Trophoblast cell (in vitro differentiated cells and primary cell): ENCODE measurements around the gene SLCO2A1.

Source experiments
- DNase-seq, 2 donors: peaks; one replicate each; pipeline ENCODE4 v3.0.0-alpha.2; 2016
- H2AFZ ChIP-seq: 2 replicates; pipeline ENCODE4 v1.6.1; 2013; ENCODE audit warnings: low read length, moderate library complexity, mild to moderate bottlenecking; ENCODE audit not compliant: insufficient read depth, poor library complexity
- H2AK5ac ChIP-seq: 2 replicates; pipeline ENCODE4 v1.6.1; 2013; ENCODE audit warnings: mild to moderate bottlenecking, low read length
- H2BK120ac ChIP-seq: 2 replicates; pipeline ENCODE4 v1.6.1; 2013; ENCODE audit warnings: low read length, mild to moderate bottlenecking, moderate library complexity; ENCODE audit not compliant: insufficient read depth, poor library complexity
- H2BK12ac ChIP-seq: 2 replicates; pipeline ENCODE4 v1.6.1; 2013; ENCODE audit warnings: mild to moderate bottlenecking, low read length, moderate library complexity
- H2BK5ac ChIP-seq: 2 replicates; pipeline ENCODE4 v1.6.1; 2013; ENCODE audit warnings: low read length, low read depth, moderate library complexity, mild to moderate bottlenecking; ENCODE audit not compliant: poor library complexity
- H3K14ac ChIP-seq: 2 replicates; pipeline ENCODE4 v1.6.1; 2013; ENCODE audit warnings: mild to moderate bottlenecking, low read length
- H3K18ac ChIP-seq: 2 replicates; pipeline ENCODE4 v1.6.1; 2013; ENCODE audit warnings: mild to moderate bottlenecking, low read length
- H3K23ac ChIP-seq: 2 replicates; pipeline ENCODE4 v1.6.1; 2013; ENCODE audit warnings: low read length
- H3K27ac ChIP-seq: 2 replicates; pipeline ENCODE4 v1.5.1; 2013; ENCODE audit warnings: low read depth, mild to moderate bottlenecking, inconsistent platforms, low read length, moderate library complexity
- H3K27me3 ChIP-seq: 2 replicates; pipeline ENCODE4 v1.6.1; 2013; ENCODE audit warnings: inconsistent platforms, mild to moderate bottlenecking, low read length, moderate library complexity; ENCODE audit not compliant: insufficient read depth
- H3K36me3 ChIP-seq, 2 experiments: 1 replicate in 1 of 2; 2 replicates in 1 of 2; pipeline ENCODE4 v1.6.1; 2013; ENCODE audit warnings: low read length in 2 of 2, mild to moderate bottlenecking in 2 of 2, moderate library complexity in 1 of 2; ENCODE audit not compliant: insufficient read depth in 2 of 2, control insufficient read depth in 1 of 2
- H3K4ac ChIP-seq: 2 replicates; pipeline ENCODE4 v1.6.1; 2013; ENCODE audit warnings: low read depth, mild to moderate bottlenecking, low read length, moderate library complexity
- H3K4me1 ChIP-seq, 2 experiments: 1 replicate in 1 of 2; 2 replicates in 1 of 2; pipeline ENCODE4 v1.6.1; 2013; ENCODE audit warnings: low read length in 2 of 2, mild to moderate bottlenecking in 2 of 2, moderate library complexity in 1 of 2; ENCODE audit not compliant: insufficient read depth in 2 of 2, control insufficient read depth in 1 of 2
- H3K4me2 ChIP-seq: 2 replicates; pipeline ENCODE4 v1.6.1; 2013; ENCODE audit warnings: inconsistent platforms, mild to moderate bottlenecking, low read length, moderate library complexity
- H3K4me3 ChIP-seq: 2 replicates; pipeline ENCODE4 v1.5.1; 2013; ENCODE audit warnings: mild to moderate bottlenecking, low read depth, low read length, inconsistent platforms
- H3K79me1 ChIP-seq: one replicate; pipeline ENCODE4 v1.6.1; 2013; ENCODE audit warnings: low read length
- H3K79me2 ChIP-seq: 2 replicates; pipeline ENCODE4 v1.6.1; 2013; ENCODE audit warnings: low read length, mild to moderate bottlenecking; ENCODE audit not compliant: control insufficient read depth, insufficient read depth, poor library complexity
- H3K9ac ChIP-seq: 2 replicates; pipeline ENCODE4 v1.6.1; 2013; ENCODE audit warnings: mild to moderate bottlenecking, low read length
- H3K9me3 ChIP-seq: 2 replicates; pipeline ENCODE4 v1.6.1; 2013; ENCODE audit warnings: low read depth, mild to moderate bottlenecking, control low read depth, inconsistent platforms, low read length; ENCODE audit not compliant: insufficient read depth
- H4K12ac ChIP-seq: 2 replicates; pipeline ENCODE4 v1.6.1; 2013; ENCODE audit warnings: low read depth, mild to moderate bottlenecking, low read length, moderate library complexity
- H4K8ac ChIP-seq: 2 replicates; pipeline ENCODE4 v1.6.1; 2013; ENCODE audit warnings: low read depth, mild to moderate bottlenecking, low read length, moderate library complexity
- H4K91ac ChIP-seq: one replicate; pipeline ENCODE4 v1.6.1; 2013; ENCODE audit warnings: low read depth, mild to moderate bottlenecking, low read length, moderate library complexity
- WGBS: extraction: QIAGEN DNeasy Blood & Tissue Kit; methylation state at CpG from one replicate; pipeline ENCODE4 v1.1.7; 2013; ENCODE audit warnings: missing lambda C conversion rate; ENCODE audit not compliant: insufficient read length, insufficient coverage; ENCODE audit errors: extremely low coverage; 5-methylcytosine and 5-hydroxymethylcytosine counted together

The SLCO2A1 gene

GRCh38 chr3:133880287-133880686, 149.4 kb downstream of the SLCO2A1 start:
- H3K18ac ChIP-seq, result no peak overlapping the region
- H4K91ac ChIP-seq, result no peak overlapping the region
- H3K9ac ChIP-seq, result no peak overlapping the region
- no peak overlapping the region for H4K8ac ChIP-seq
- H3K4me1 ChIP-seq, result peaks cover 0 to 2% of the 10 kb centered on the region in 2 experiments
- no peak overlapping the region for H3K4me2 ChIP-seq
- no peak overlapping the region for H2BK5ac ChIP-seq
- no peak overlapping the region for H3K4ac ChIP-seq
- H3K79me2 ChIP-seq, result no peaks in the 10 kb centered on the region
- H4K12ac ChIP-seq, result no peak overlapping the region
- H3K36me3 ChIP-seq, result no peaks in the 10 kb centered on the region
- H2AK5ac ChIP-seq, result no peak overlapping the region
- H3K14ac ChIP-seq, result no peak overlapping the region
- no peak overlapping the region for H2AFZ ChIP-seq
- DNase-seq, result no peak
- H3K79me1 ChIP-seq, result no peaks in the 10 kb centered on the region
- no peak overlapping the region for H3K4me3 ChIP-seq
- H2BK12ac ChIP-seq, result no peak overlapping the region
- H3K27me3 ChIP-seq, result no peaks in the 10 kb centered on the region
- no peak overlapping the region for H3K23ac ChIP-seq
- no peak overlapping the region for H2BK120ac ChIP-seq
- no peak overlapping the region for H3K27ac ChIP-seq
- no CpG with 5 or more reads among the region's 5 CpGs for WGBS
- H3K9me3 ChIP-seq, result peaks cover 4% of the 10 kb centered on the region

GRCh38 chr3:133878518-133878917, 151.2 kb downstream of the SLCO2A1 start:
- Histone ChIP-seq H3K4me2 (no peak overlapping the region), H3K79me1 (no peaks in the 10 kb centered on the region)

More at GRCh38 chr3:133878518-133878917, 151.2 kb downstream of the SLCO2A1 start:
- H3K9me3 ChIP-seq, result peaks cover 4% of the 10 kb centered on the region
- H4K12ac ChIP-seq, result no peak overlapping the region
- no peak overlapping the region for H3K9ac ChIP-seq
- H2BK5ac ChIP-seq, result no peak overlapping the region
- H2AFZ ChIP-seq, result no peak overlapping the region
- H2AK5ac ChIP-seq, result no peak overlapping the region
- peaks cover 0 to 2% of the 10 kb centered on the region in 2 experiments for H3K4me1 ChIP-seq
- H3K27ac ChIP-seq, result no peak overlapping the region
- H2BK12ac ChIP-seq, result no peak overlapping the region
- H3K27me3 ChIP-seq, result no peaks in the 10 kb centered on the region
- no peak overlapping the region for H3K4ac ChIP-seq
- no peak overlapping the region for H3K23ac ChIP-seq
- H3K18ac ChIP-seq, result no peak overlapping the region
- no CpG with 5 or more reads among the region's 3 CpGs for WGBS
- DNase-seq, result no peak
- H3K79me2 ChIP-seq, result no peaks in the 10 kb centered on the region
- H3K4me3 ChIP-seq, result no peak overlapping the region
- no peak overlapping the region for H3K14ac ChIP-seq
- H3K36me3 ChIP-seq, result no peaks in the 10 kb centered on the region
- no peak overlapping the region for H4K91ac ChIP-seq
- H2BK120ac ChIP-seq, result no peak overlapping the region
- no peak overlapping the region for H4K8ac ChIP-seq
